HG03354 (cell line): ENCODE results near the gene ATP10A.

Experiments
- ATAC-seq: cut with Tn5 transposase; IDR thresholded peaks from one replicate; pipeline ENCODE4 v1.9.1; 2021; ENCODE audit warnings: mild to moderate bottlenecking; ENCODE audit not compliant: unreplicated experiment, poor library complexity, severe bottlenecking

Gene ATP10A

DNA sequence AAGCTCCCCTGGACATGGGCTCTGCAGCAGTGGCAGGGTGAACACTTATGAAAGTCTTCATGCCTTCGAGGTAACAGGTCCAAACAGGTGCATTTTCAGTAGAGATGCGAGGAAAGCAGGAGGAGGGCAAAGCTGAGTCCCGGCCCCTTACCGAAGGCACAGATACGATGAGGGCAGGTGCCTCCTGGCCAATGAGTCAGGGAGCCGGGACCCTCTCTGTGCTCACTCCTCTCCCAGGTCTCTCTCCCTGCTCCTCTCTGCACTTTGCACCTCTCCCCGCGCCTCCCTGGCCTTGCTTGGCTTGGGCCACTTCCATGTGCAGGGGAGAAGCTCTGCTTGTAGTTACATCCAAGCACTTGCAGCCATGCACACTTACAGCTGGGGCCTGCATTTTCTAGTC lies 187.1 kb downstream of the ATP10A start:
- ATAC-seq: no peak

DNA sequence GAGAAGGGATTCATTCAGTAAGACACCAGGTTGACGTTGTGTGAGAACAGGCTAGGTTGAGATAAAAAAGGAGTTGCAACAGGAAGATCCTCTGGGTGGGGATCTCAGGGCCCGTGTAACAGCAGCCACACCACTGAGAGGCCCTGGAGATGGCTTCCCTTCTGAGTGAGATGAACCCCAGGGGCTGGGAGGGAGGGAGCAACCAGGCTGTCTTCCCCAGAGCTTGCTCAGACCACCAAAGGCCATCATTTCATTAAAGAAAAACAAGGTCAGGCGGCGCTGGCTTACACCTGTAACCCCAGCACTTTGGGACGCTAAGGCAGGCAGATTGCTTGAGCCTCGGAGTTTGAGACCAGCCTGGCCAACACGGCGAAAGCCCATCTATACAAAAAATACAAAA lies 187.7 kb downstream of the ATP10A start:
- no peak for ATAC-seq

DNA sequence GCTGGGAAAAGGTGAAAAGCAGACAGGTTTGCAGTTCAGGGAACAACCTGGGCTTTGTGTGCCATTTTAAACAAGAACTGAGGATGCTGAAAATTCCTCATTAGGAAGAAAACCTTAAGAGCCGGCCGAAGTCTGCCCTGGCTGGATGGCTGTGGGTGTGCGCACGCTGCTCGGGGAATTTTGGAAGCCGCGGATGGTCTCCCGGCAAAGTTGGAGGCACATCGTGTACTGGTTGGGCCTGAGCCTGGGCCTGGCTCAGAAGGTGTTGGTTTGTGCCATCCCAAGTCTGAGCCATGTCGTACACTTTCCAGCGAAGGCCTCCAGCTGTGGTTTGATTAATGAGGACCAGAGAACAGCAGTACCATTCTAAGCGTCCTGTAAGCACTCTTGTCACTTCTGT lies 188.2 kb downstream of the ATP10A start:
- no peak for ATAC-seq

DNA sequence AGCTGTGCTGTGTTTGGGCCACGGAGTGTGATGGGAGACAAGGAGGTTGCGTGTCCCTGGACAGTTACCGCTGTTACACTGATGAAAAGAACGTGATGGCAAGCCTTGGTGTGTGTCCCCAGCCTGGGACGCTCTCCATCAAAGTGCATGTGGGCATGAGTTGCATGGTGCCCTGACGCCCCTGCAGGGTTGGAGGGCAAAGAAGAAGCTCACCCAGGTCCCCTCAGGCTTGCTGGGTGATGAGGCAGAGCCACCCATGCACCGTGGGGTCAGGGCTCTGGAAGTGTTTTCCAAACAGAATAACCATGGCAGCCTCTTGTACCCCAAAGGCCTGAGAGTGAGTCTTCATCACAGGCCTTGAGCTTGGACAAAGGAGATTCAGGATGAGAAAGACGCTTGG lies 189.2 kb downstream of the ATP10A start:
- no peak for ATAC-seq

DNA sequence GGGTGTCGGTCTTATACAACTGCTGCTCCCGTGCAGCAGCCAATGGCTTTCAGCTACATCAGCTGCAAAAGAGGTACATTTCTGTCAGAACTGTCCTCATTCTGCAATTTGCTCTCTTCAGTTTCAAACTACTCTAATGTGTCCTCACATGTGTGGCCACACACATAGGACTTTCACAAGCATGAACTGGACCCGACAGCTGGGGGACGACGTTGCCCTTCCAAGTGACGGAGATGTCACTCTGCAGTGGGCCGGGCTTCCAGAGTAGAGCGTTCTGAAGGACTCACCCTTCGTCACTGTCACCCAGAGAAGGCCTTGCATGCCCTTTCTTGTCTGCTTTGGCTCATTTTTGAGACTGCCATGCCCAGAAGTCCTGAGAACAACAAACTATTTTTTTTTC lies 189.8 kb downstream of the ATP10A start:
- ATAC-seq: no peak

DNA sequence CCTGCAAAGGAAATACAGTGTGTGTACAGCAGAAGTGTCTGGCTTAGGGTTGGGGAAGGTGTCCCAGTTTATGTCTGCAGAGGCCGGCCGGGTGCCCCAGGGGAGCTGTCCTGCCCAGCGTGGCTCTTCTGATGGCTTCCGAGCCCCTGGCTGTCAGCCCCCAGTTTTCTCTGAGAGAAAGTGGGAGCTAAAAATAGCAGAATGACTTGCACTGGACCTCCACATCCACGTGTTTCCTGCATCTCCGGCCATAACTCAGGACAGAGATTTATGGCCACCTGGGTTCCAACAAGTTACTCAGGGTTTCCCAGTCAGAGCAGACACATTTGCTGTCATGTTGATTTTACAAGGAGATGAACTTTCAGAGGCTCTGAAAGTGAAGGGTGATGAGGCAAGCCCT lies 192.0 kb downstream of the ATP10A start:
- no peak for ATAC-seq

DNA sequence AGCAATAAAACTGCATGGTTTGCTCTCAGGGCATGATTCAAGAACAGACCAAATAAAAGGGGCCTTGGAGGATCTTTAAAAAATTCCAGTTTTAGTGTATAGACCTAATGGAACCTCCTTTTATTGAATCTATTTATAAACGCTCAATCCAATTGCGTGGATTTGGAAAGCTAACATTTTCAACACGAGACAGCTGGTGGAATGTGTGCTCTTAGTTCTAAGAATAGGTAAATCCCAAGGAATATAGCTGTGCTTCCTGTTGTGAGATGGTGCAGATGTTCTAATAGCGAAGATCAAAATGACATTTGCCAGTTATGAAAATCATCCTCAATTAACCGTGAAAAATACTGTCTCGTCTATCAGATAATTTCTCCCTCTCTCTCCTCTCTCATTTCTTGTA lies 192.5 kb downstream of the ATP10A start:
- ATAC-seq: no peak

DNA sequence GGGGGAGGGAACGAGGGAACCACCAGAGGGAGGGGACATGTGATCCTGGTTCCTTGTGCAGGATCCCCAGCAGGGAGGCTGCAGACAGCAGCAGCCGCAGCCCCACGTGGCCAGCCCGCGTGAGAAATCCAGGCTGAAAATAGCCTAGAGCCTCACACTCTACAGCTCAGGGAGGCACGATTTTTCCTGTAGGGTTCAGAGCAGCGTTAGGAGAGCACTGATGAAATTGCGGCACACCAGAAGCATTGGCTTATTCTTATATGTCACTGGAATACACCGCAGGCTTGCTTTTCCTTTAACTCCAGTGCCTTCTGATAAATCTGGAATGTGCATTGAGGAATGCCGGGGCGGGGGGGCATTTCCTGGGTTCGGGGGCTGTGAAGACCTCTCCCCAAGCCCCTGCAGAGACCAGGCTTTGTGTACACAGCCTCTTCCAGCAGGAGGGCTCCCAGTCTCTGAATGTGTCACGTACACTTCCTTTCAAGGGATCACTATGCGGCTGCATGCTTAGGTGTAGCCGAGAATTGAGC lies 193.0 kb downstream of the ATP10A start:
- no peak for ATAC-seq

DNA sequence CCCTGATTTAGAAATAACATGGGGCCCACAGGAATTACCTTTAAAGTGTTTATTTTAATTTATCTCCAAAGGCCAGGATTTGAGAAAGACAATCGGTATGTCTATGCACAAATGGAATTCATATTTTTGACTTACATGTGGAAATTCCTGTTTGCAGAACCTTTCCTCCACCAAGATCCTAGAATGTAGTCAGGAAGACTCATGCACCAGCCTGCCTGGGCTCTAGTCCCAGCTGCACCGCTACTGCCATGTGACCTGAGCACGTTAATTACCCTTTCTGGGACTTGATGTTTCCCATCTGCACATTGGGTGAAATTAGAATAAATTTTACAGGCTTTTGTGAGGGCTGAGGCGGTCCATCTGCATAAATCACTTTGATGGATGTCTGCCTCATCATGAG lies 194.2 kb downstream of the ATP10A start:
- no peak for ATAC-seq

DNA sequence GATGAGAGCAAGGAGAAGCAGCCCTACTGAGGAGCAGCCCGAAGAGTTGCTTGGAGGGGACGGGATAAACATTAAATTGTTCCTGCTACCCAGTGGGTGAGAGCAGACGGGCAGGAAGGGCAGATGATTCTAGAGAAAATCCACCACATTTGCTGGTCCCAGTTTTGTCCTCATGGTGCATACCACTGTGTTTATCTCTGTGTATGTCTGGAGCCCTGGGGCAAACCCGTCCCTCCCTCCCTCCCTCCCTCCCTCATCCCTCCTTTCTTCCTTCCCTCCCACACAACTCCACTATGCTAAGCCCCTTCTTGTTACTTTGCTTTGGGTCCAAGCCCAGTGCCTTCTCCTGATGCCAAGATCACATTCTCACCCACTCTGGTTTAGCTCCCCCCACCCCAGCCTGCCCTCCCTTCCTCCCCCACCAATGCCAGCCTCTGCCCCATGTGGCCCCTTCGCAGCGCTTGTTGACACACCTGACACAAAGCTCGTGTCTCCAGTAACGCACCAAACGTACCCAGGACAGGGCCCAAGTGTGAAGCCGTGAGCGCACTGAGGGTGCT lies 194.8 kb downstream of the ATP10A start:
- no peak for ATAC-seq

DNA sequence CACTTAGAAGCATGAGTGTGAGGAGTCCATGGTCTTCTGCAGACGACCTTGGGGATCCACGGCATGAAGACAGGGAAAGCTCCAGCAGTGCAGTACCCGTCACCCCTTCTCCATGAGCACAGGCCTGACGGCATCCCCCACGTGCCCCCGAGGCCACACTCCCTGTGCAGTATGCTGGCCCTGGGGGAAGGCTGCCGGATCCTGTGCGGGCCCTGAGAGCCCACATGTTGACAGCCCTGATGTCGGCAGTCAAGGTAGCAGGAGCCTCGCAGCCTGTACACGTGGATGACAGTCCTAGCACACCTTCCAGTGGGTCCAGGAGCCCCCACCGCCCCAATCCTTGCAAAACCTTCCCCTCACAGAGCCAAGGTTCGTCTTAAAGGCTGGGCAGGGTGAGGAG lies 195.3 kb downstream of the ATP10A start:
- ATAC-seq: no peak

DNA sequence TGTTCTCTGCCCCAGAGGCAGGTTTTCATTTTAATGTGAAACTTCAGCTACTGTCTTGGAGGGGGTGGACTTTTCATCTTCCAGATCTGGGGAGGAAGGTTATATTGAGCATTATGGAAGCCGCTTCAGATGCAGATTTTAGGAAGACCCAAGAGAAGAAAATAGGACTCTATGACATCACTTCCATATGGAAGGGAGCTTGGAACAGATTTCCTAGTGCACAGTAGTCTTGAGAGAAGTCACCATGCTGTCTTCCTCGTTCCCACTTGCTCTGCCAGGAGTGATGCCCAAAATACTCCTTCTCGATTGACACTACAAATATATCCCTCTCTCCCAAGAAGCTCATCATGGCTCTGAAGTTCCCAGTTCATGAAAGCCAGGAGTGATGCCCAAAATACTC lies 197.2 kb downstream of the ATP10A start:
- ATAC-seq: no peak

DNA sequence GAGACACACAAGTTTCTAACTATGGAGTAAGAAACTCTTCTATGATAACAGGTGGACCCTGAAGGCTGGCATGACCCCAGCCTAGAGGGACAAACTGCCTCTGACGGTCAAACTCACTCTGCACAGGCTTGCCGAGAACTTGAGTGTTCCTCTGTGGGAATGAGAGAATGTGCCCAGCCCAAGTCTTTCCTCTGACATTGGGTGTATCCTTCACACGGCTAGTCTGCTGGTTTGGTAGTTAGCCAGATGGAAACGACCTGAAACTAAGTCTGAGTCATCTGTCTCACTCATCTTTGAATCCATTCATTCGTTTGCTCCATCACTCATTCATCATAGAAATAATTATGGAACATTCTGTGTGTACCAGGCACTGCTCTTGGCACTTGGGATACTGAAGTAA lies 198.4 kb downstream of the ATP10A start:
- ATAC-seq: no peak

DNA sequence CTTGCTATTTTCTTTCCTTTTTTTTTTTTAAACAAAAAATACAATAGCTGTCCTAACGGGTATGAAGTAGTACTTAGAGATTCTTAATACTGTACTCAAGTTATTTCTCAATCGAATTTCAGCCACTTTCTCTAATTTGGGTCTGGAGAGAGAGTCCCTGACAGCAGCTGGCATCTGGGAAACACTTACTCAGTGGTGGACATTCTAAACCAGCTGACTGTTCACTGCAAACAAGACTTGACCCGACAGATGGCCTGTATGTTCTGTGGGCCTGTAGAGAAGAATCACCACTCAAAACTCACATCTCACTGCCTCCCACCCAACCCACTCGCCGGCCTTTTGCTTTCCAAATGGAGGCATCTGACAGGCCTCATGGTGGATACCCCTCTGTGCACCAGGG lies 199.6 kb downstream of the ATP10A start:
- ATAC-seq: no peak

DNA sequence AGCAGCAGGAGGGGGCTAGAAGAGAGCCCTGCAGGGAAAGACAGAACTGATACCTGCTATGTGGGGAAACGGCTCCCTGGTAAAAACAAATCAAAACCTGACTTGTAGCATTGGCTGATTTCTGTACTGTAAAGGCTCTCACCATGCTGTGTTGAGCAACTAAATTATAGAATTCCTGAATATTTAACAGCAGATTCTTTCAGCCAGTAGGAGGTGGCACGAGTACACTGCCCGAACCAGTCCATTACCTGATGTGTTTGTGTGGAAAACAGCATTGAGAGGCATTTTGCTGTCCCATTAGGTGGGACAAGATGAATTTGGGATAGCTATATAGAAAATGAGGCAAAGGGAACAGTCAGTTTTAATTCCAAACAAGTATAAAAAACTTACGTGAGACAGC lies 201.2 kb downstream of the ATP10A start:
- ATAC-seq: no peak

DNA sequence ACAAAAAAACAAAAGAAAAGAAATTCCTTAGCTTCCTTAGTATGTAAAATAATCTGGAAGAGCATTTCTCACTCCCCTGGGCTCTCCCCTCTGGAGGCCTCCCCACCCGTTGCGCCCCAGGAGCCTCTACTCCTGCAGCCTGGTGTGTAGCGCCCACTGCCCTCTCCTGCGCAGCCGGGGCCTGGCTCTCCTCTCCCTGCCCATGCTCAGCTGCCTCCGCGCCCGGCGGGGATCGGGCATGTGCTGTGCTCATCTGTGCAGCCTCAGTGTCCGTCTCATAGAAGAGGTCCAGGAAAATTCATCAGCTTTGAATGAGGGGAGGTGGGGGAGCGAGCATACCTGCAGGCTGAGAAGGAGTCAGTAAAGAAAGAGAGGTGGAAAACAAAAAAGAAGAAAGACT lies 203.9 kb downstream of the ATP10A start:
- ATAC-seq: no peak

DNA sequence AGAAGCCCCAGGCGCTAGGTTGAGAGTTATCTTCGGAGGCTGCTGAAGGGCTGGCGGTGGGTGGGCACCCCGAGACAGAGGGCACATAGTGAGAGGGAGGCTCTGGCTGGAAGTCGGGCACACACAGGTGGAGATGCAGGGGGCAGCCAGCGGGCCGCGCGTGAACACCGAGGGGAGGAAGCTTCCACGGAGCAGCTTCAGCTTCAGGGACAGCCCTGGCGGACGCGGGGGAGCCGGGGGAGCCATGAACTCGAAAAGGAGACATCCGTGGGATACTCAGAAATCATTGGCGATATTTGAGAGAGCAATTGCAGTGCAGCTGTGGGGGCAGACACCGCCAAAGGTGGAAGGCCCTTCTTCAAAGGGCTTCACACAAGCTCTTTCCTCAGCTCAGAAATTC lies 204.6 kb downstream of the ATP10A start:
- no peak for ATAC-seq

DNA sequence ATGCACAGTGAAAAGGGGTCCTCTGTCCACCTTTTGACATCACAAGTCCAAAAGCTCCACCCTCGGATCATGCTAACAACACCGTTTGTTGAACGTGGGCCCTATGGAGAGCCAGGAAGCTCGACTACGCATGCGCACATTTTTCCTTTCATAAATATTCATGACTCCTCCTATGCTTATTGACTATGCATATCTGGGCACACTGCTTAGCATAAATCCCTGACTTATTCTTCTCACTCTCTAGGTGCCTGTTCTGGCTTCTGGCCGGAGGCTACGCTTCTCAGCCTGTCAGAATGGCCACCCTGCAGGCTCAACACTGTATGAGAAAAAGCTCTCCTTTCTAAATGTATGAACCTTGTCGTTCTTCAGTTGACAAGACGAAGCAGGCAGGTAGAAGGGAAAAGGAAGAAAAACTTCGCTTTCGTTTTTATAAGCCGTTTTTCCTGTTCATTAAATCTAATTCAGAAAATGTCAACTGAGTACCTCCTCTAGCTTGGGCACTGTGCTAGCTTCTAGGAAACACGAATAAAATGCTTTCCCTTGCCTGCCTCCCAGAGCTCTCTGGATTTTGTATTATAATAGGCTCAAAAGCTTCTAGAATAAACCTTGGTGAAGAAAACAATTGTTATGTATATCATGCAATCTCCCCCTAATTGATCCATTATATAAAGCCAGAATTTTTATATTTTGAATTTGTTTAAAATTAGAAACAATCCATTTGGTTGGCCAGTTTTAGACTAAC lies 207.7 kb downstream of the ATP10A start:
- ATAC-seq: no peak

DNA sequence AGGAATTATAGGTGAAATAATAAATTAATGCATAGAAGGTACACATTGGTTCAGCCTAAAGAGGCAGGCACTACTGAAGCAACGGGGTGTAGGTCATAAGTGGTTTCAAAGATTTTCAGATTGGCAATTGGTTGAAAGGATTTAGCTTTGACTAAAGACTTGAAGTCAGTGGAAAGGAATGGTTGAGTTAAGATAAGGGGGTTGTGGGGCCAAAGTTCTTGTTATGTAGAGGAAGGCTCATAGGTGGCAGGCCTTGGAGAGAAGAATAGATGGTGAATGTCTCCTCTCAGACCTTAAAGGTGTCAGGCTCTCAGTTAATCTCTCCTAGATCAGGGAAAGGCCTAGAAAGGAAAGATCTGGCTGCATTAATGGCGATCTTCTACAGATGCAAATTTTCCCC lies 209.8 kb downstream of the ATP10A start:
- ATAC-seq: no peak

DNA sequence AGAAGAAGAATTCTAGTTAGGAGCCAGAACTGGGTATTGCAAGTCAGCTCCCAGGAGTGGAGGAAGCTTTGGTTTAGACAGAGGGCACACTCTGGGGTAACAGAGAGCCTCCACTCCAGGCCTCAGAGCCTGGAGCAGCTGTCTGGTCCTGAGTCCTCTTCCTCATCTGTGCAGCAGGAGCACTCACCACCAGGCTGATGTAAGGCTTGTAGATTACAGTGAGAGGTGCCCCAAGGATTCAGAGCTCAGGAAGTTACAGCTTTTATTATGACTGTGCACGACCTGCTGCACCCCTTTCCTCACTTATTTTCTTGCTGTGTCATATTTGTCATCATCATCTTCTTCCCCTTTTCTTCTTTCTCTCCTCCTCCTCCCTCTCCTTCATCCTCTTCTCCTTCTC lies 210.4 kb downstream of the ATP10A start:
- no peak for ATAC-seq

DNA sequence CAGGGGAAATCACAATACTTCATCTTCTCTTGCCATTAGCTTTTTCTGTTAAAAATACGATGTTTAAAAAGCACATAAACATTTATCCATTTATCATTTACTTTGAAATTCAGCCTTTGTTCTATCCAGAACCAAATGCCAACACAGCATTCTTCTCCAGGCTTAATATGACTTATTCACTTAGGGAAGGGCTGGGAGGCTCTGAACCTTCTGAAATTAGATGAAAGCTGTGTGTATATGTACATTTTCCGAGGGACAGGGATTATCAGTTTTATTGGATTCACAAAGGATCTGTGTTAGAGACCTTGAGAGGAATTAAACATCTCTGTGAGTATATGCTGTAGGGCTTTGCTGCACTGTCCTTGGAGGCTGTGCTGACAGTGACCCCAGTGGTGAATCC lies 213.7 kb downstream of the ATP10A start:
- ATAC-seq: no peak

DNA sequence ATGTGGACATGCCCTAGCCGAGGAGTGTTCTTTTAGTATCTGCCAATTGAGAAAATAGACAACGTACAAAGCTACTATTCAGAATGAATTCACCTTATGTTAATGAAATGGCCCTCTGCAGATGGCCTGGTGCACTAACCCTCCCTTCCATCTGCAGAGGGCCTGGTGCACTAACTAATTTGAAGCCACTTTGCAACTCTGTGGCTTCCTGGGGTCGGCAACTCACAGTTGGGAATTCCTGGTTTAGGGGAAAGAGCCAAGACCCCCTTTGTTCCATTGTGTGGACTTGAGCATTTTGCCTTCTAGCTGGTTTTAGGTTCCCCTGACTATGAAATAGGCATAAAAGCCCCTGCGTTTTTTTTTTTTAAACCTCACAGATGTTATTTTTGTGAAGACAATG lies 220.0 kb downstream of the ATP10A start:
- no peak for ATAC-seq
